Trophoblast cell (in vitro differentiated cells and primary cell): Measurements from ENCODE around the gene NEU4.

Experiments used
- DNase-seq, 2 donors: peaks; one replicate each; pipeline ENCODE4 v3.0.0-alpha.2; 2016
- H2AFZ ChIP-seq: 2 replicates; pipeline ENCODE4 v1.6.1; 2013; ENCODE audit warnings: low read length, moderate library complexity, mild to moderate bottlenecking; ENCODE audit not compliant: insufficient read depth, poor library complexity
- H2AK5ac ChIP-seq: 2 replicates; pipeline ENCODE4 v1.6.1; 2013; ENCODE audit warnings: mild to moderate bottlenecking, low read length
- H2BK120ac ChIP-seq: 2 replicates; pipeline ENCODE4 v1.6.1; 2013; ENCODE audit warnings: low read length, mild to moderate bottlenecking, moderate library complexity; ENCODE audit not compliant: insufficient read depth, poor library complexity
- H2BK12ac ChIP-seq: 2 replicates; pipeline ENCODE4 v1.6.1; 2013; ENCODE audit warnings: mild to moderate bottlenecking, low read length, moderate library complexity
- H2BK5ac ChIP-seq: 2 replicates; pipeline ENCODE4 v1.6.1; 2013; ENCODE audit warnings: low read length, low read depth, moderate library complexity, mild to moderate bottlenecking; ENCODE audit not compliant: poor library complexity
- H3K14ac ChIP-seq: 2 replicates; pipeline ENCODE4 v1.6.1; 2013; ENCODE audit warnings: mild to moderate bottlenecking, low read length
- H3K18ac ChIP-seq: 2 replicates; pipeline ENCODE4 v1.6.1; 2013; ENCODE audit warnings: mild to moderate bottlenecking, low read length
- H3K23ac ChIP-seq: 2 replicates; pipeline ENCODE4 v1.6.1; 2013; ENCODE audit warnings: low read length
- H3K27ac ChIP-seq: 2 replicates; pipeline ENCODE4 v1.5.1; 2013; ENCODE audit warnings: low read depth, mild to moderate bottlenecking, inconsistent platforms, low read length, moderate library complexity
- H3K27me3 ChIP-seq: 2 replicates; pipeline ENCODE4 v1.6.1; 2013; ENCODE audit warnings: inconsistent platforms, mild to moderate bottlenecking, low read length, moderate library complexity; ENCODE audit not compliant: insufficient read depth
- H3K36me3 ChIP-seq, 2 experiments: 1 replicate in 1 of 2; 2 replicates in 1 of 2; pipeline ENCODE4 v1.6.1; 2013; ENCODE audit warnings: low read length in 2 of 2, mild to moderate bottlenecking in 2 of 2, moderate library complexity in 1 of 2; ENCODE audit not compliant: insufficient read depth in 2 of 2, control insufficient read depth in 1 of 2
- H3K4ac ChIP-seq: 2 replicates; pipeline ENCODE4 v1.6.1; 2013; ENCODE audit warnings: low read depth, mild to moderate bottlenecking, low read length, moderate library complexity
- H3K4me1 ChIP-seq, 2 experiments: 1 replicate in 1 of 2; 2 replicates in 1 of 2; pipeline ENCODE4 v1.6.1; 2013; ENCODE audit warnings: low read length in 2 of 2, mild to moderate bottlenecking in 2 of 2, moderate library complexity in 1 of 2; ENCODE audit not compliant: insufficient read depth in 2 of 2, control insufficient read depth in 1 of 2
- H3K4me2 ChIP-seq: 2 replicates; pipeline ENCODE4 v1.6.1; 2013; ENCODE audit warnings: inconsistent platforms, mild to moderate bottlenecking, low read length, moderate library complexity
- H3K4me3 ChIP-seq: 2 replicates; pipeline ENCODE4 v1.5.1; 2013; ENCODE audit warnings: mild to moderate bottlenecking, low read depth, low read length, inconsistent platforms
- H3K79me1 ChIP-seq: one replicate; pipeline ENCODE4 v1.6.1; 2013; ENCODE audit warnings: low read length
- H3K79me2 ChIP-seq: 2 replicates; pipeline ENCODE4 v1.6.1; 2013; ENCODE audit warnings: low read length, mild to moderate bottlenecking; ENCODE audit not compliant: control insufficient read depth, insufficient read depth, poor library complexity
- H3K9ac ChIP-seq: 2 replicates; pipeline ENCODE4 v1.6.1; 2013; ENCODE audit warnings: mild to moderate bottlenecking, low read length
- H3K9me3 ChIP-seq: 2 replicates; pipeline ENCODE4 v1.6.1; 2013; ENCODE audit warnings: low read depth, mild to moderate bottlenecking, control low read depth, inconsistent platforms, low read length; ENCODE audit not compliant: insufficient read depth
- H4K12ac ChIP-seq: 2 replicates; pipeline ENCODE4 v1.6.1; 2013; ENCODE audit warnings: low read depth, mild to moderate bottlenecking, low read length, moderate library complexity
- H4K8ac ChIP-seq: 2 replicates; pipeline ENCODE4 v1.6.1; 2013; ENCODE audit warnings: low read depth, mild to moderate bottlenecking, low read length, moderate library complexity
- H4K91ac ChIP-seq: one replicate; pipeline ENCODE4 v1.6.1; 2013; ENCODE audit warnings: low read depth, mild to moderate bottlenecking, low read length, moderate library complexity
- WGBS: extraction: QIAGEN DNeasy Blood & Tissue Kit; methylation state at CpG from one replicate; pipeline ENCODE4 v1.1.7; 2013; ENCODE audit warnings: missing lambda C conversion rate; ENCODE audit not compliant: insufficient read length, insufficient coverage; ENCODE audit errors: extremely low coverage; 5-methylcytosine and 5-hydroxymethylcytosine counted together

Gene NEU4

GRCh38 chr2:241770936-241771285 is 38.1 kb upstream of the NEU4 start:
- Histone ChIP-seq H3K36me3 (no peaks in the 10 kb centered on the region), H2AFZ (no peak overlapping the region), H2BK5ac (no peak overlapping the region), H3K27ac (no peak overlapping the region), H3K79me1 (no peaks in the 10 kb centered on the region), H3K79me2 (no peaks in the 10 kb centered on the region), H3K27me3 (no peaks in the 10 kb centered on the region), H3K23ac (no peak overlapping the region), H3K9me3 (no peaks in the 10 kb centered on the region), H4K8ac (no peak overlapping the region), H4K12ac (no peak overlapping the region), H4K91ac (no peak overlapping the region), H2AK5ac (no peak overlapping the region), H3K4me1 (no peaks in the 10 kb centered on the region), H3K14ac (no peak overlapping the region), H3K4ac (no peak overlapping the region), H3K4me3 (no peak overlapping the region), H2BK120ac (no peak overlapping the region), H3K4me2 (no peak overlapping the region), H2BK12ac (no peak overlapping the region), H3K9ac (no peak overlapping the region), H3K18ac (no peak overlapping the region)
- WGBS = no CpG with 5 or more reads among the region's 12 CpGs
- no peak for DNase-seq

DNA sequence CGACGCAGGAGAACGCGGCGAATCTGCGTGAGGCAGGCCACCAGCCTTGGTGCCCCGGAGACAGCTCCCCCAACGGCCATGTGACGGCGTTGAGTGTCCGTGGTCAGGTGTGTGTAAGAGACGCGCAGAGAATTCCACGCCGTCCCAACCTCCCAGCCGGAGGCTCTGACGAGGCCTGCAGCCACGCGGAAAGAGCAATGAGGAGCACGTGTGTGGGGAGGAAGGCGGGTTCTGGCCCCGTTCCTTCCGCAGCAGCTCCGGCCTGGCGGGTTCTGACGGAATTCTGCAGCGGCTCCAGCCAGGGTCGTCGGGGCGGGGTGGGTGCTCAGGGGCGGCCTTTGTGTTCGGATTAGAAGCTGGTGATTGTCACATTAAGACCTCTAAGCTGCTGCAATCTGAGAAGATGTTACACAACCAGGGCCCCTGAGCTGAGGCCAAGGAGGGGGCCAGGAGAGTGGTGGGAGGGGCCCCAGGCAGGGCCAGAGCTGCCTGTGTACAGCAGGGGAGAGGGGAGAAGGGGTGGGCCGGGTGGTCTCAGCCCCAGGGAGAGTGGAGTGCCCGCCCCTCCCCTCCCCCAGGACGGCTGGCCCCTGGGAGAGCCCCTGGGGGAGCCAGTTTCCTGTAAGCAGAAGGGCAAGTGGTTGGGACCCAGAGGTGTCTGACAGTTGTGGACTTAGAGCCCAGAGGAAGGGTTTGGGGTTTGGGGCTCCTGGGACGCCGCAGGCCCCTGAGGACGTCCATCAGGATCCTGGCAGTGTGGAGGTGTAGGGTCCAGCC is 37.5 kb upstream of the NEU4 start:
- Histone ChIP-seq H3K4ac (no peak overlapping the region), H2BK5ac (no peak overlapping the region), H3K27ac (no peak overlapping the region)

DNA sequence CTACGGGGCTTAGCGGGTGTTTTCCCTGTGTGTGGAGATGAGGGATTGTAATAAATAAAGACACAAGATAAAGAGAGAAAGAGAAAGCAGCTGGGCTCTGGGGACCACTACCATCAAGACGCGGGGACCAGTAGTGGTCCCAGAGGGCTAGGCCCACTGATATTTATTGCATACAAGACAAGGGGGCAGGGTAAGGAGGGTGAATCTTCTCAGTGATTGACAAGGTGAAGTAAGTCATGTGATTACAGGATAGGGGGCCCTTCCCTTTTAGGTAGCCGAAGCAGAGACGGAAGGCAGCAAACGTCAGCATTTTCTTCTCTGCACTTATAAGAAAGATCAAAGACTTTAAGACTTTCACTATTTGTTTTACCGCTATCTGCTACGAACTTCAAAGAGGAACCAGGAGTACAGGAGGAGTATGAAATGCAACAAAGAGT is 36.9 kb upstream of the NEU4 start:
- no peaks in the 10 kb centered on the region for H3K27me3 ChIP-seq
- no peak overlapping the region for H4K91ac ChIP-seq
- no peak overlapping the region for H3K27ac ChIP-seq
- H3K79me1 ChIP-seq = no peaks in the 10 kb centered on the region
- H3K4ac ChIP-seq = no peak overlapping the region
- H2BK5ac ChIP-seq = no peak overlapping the region
- H3K9ac ChIP-seq = no peak overlapping the region
- H3K36me3 ChIP-seq = no peaks in the 10 kb centered on the region
- H3K18ac ChIP-seq = no peak overlapping the region
- no peak overlapping the region for H3K23ac ChIP-seq
- no peak overlapping the region for H2BK12ac ChIP-seq
- no peak overlapping the region for H4K12ac ChIP-seq
- H3K9me3 ChIP-seq = no peaks in the 10 kb centered on the region
- H3K14ac ChIP-seq = no peak overlapping the region
- H2BK120ac ChIP-seq = no peak overlapping the region
- no peaks in the 10 kb centered on the region for H3K79me2 ChIP-seq
- no peak overlapping the region for H3K4me3 ChIP-seq
- H4K8ac ChIP-seq = no peak overlapping the region
- H2AK5ac ChIP-seq = no peak overlapping the region
- H3K4me1 ChIP-seq = no peaks in the 10 kb centered on the region
- no peak overlapping the region for H3K4me2 ChIP-seq
- no peak for DNase-seq
- no CpG with 5 or more reads among the region's 9 CpGs for WGBS
- H2AFZ ChIP-seq = no peak overlapping the region

More for the DNA sequence above, 37.5 kb upstream of the NEU4 start:
- no CpG with 5 or more reads among the region's 38 CpGs for WGBS
- H3K4me2 ChIP-seq = no peak overlapping the region
- no peak overlapping the region for H3K18ac ChIP-seq
- DNase-seq = peak in 1 of 2 donors; percentile 25
- no peak overlapping the region for H3K9ac ChIP-seq
- no peaks in the 10 kb centered on the region for H3K79me2 ChIP-seq
- H2AK5ac ChIP-seq = no peak overlapping the region
- no peak overlapping the region for H2AFZ ChIP-seq
- peak overlapping the region; percentile 7 for H3K4me3 ChIP-seq
- no peak overlapping the region for H3K14ac ChIP-seq
- no peaks in the 10 kb centered on the region for H3K9me3 ChIP-seq
- no peak overlapping the region for H2BK12ac ChIP-seq
- H3K4me1 ChIP-seq = no peaks in the 10 kb centered on the region
- H3K23ac ChIP-seq = no peak overlapping the region
- no peaks in the 10 kb centered on the region for H3K79me1 ChIP-seq
- no peaks in the 10 kb centered on the region for H3K27me3 ChIP-seq
- H3K36me3 ChIP-seq = no peaks in the 10 kb centered on the region
- H4K8ac ChIP-seq = no peak overlapping the region
- no peak overlapping the region for H4K91ac ChIP-seq
- H4K12ac ChIP-seq = no peak overlapping the region
- H2BK120ac ChIP-seq = no peak overlapping the region

DNA sequence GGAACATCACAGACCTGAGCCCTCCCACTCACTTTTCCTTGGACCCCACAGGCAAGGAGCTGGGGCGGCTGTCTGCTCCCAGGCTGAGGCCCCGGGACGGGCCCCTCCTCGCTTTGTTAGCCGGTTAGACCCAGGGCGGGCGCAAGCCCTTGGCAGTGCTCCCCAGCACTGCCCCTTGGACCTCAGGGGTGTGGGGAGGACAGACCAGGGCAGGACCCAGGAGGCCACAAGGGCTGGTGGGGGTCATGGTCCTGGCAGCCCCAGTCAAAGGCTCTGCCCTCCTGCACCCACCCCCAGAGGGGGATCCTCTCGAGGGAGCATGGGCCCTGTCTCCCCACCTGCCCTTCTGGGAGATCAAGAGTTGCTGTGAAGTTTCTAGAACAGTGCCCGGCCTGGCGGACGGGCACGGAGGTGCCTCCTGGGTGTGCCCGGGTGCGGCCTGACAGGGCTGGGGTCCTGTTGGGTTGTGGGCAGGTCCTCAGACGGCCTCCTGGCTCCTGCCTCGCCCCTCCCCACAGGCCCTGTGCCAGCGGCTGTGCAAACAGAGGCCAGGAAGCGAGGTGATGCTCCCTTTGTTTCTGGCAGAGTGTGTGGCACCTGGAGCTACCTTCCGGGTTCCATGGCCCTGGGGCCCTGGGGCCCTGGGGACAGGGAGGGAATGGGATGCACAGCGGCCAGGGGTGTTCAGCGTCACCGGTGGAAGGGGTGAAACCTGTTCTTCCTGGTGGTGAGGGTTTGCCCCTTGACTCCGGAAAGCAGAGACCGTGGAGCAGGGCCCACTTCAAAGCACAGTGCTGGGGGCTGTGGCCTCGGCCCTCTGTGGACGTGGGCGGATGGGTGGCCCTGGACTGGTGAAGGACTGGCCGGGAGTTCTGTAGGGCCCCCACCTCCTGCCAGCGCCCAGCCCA is 35.2 kb upstream of the NEU4 start:
- H2BK120ac ChIP-seq = no peak overlapping the region
- H4K12ac ChIP-seq = no peak overlapping the region
- H3K9me3 ChIP-seq = no peaks in the 10 kb centered on the region
- no peak overlapping the region for H2BK12ac ChIP-seq
- H3K27me3 ChIP-seq = no peaks in the 10 kb centered on the region
- no peak overlapping the region for H3K9ac ChIP-seq
- H3K27ac ChIP-seq = no peak overlapping the region
- no peak overlapping the region for H3K23ac ChIP-seq
- H2AK5ac ChIP-seq = no peak overlapping the region
- no peak for DNase-seq
- H3K18ac ChIP-seq = no peak overlapping the region
- H4K8ac ChIP-seq = no peak overlapping the region
- no peak overlapping the region for H3K4me3 ChIP-seq
- H3K14ac ChIP-seq = no peak overlapping the region
- no peak overlapping the region for H2BK5ac ChIP-seq
- no peak overlapping the region for H3K4ac ChIP-seq
- no peaks in the 10 kb centered on the region for H3K4me1 ChIP-seq
- H2AFZ ChIP-seq = no peak overlapping the region
- no CpG with 5 or more reads among the region's 29 CpGs for WGBS
- H4K91ac ChIP-seq = no peak overlapping the region
- no peaks in the 10 kb centered on the region for H3K36me3 ChIP-seq
- H3K4me2 ChIP-seq = no peak overlapping the region
- H3K79me1 ChIP-seq = no peaks in the 10 kb centered on the region
- H3K79me2 ChIP-seq = peaks cover 2% of the 10 kb centered on the region
